H1 (cell line): ENCODE results near the gene SLC16A5. TPM values are rescaled to one million over a fixed set of nuclear protein-coding genes. Genes with fewer than 3 reads are reported as not detected.
A peak's percentile ranks its signal among the peaks of the same experiment; 100 is the strongest.

Experiments
- BRCA1 ChIP-seq: IDR thresholded peaks from 2 replicates; pipeline ENCODE4 v1.6.1; 2012; ENCODE audit warnings: low read depth, low read length, improper control_type of control experiment
- CBX5 ChIP-seq: fragments of 300-800, 300-1000 bp; sonication (generic); IDR thresholded peaks from 2 replicates; pipeline ENCODE4 v1.7.1; 2016; ENCODE audit warnings: antibody characterized with exemption, low read length, low read depth
- CBX8 ChIP-seq: fragments of 300-800, 300-1000 bp; sonication (generic); IDR thresholded peaks from 2 replicates; pipeline ENCODE4 v1.7.1; 2016; ENCODE audit warnings: low read depth, low read length, borderline replicate concordance
- EGR1 ChIP-seq: IDR thresholded peaks from 2 replicates; pipeline ENCODE4 v1.6.1; 2011; ENCODE audit warnings: low read depth, low read length, borderline replicate concordance
- EP300 ChIP-seq, 2 experiments: IDR thresholded peaks; 1 replicate in 1 of 2; 2 replicates in 1 of 2; pipeline ENCODE4 v1.6.1; 2011 to 2012; ENCODE audit warnings: low read depth in 2 of 2, low read length in 2 of 2, mild to moderate bottlenecking in 2 of 2, borderline replicate concordance in 1 of 2, inconsistent platforms in 1 of 2, moderate library complexity in 1 of 2
- FOSL1 ChIP-seq: IDR thresholded peaks from 2 replicates; pipeline ENCODE4 v1.6.1; 2011; ENCODE audit warnings: mild to moderate bottlenecking, low read depth, low read length, moderate library complexity; ENCODE audit not compliant: insufficient read depth
- GABPA ChIP-seq: IDR thresholded peaks from 2 replicates; pipeline ENCODE4 v1.6.1; 2011; ENCODE audit warnings: mild to moderate bottlenecking, low read length, moderate library complexity, borderline replicate concordance; ENCODE audit not compliant: insufficient read depth
- HDAC2 ChIP-seq, 2 experiments: fragments of 300-600 bp in 1 of 2; sonication (generic) in 1 of 2; IDR thresholded peaks; 2 replicates each; pipeline ENCODE4 v1.6.1; 2011 to 2012; ENCODE audit warnings: low read depth in 2 of 2, low read length in 2 of 2, mild to moderate bottlenecking in 2 of 2, moderate library complexity in 2 of 2, borderline replicate concordance in 1 of 2, inconsistent platforms in 1 of 2
- JUN ChIP-seq: IDR thresholded peaks from 2 replicates; pipeline ENCODE4 v1.6.1; 2011; ENCODE audit warnings: low read depth, mild to moderate bottlenecking, improper control_type of control experiment, low read length
- MAFK ChIP-seq: IDR thresholded peaks from 2 replicates; pipeline ENCODE4 v1.6.1; 2012; ENCODE audit warnings: low read depth, mild to moderate bottlenecking, improper control_type of control experiment, low read length
- NRF1 ChIP-seq: IDR thresholded peaks from 2 replicates; pipeline ENCODE4 v1.6.1; 2011; ENCODE audit warnings: mild to moderate bottlenecking, low read depth, low read length, improper control_type of control experiment
- POLR2A ChIP-seq, 2 experiments: IDR thresholded peaks; 1 replicate in 1 of 2; 2 replicates in 1 of 2; pipeline ENCODE4 v1.6.1; 2011; ENCODE audit warnings: low read depth in 2 of 2, low read length in 2 of 2, mild to moderate bottlenecking in 2 of 2; ENCODE audit errors: control extremely low read depth in 1 of 2
- POU5F1 ChIP-seq: IDR thresholded peaks from 2 replicates; pipeline ENCODE4 v1.6.1; 2011; ENCODE audit warnings: low read depth, mild to moderate bottlenecking, low read length, moderate library complexity
- RBBP5 ChIP-seq: IDR thresholded peaks from 2 replicates; pipeline ENCODE4 v1.7.1; 2012; ENCODE audit warnings: low read depth, mild to moderate bottlenecking, inconsistent platforms, low read length, moderate library complexity, borderline replicate concordance
- RFX5 ChIP-seq: IDR thresholded peaks from 2 replicates; pipeline ENCODE4 v1.6.1; 2011; ENCODE audit warnings: low read depth, low read length, improper control_type of control experiment, borderline replicate concordance
- SIX5 ChIP-seq: IDR thresholded peaks from 2 replicates; pipeline ENCODE4 v1.6.1; 2011; ENCODE audit warnings: mild to moderate bottlenecking, low read depth, low read length
- SRF ChIP-seq: IDR thresholded peaks from 2 replicates; pipeline ENCODE4 v1.6.1; 2011; ENCODE audit warnings: mild to moderate bottlenecking, low read depth, low read length, moderate library complexity
- TAF7 ChIP-seq: optimal IDR thresholded peaks from 2 replicates; pipeline ENCODE3; 2011; ENCODE audit warnings: low read depth, mild to moderate bottlenecking, inconsistent platforms, low read length, moderate library complexity, borderline replicate concordance
- TBP ChIP-seq: IDR thresholded peaks from 2 replicates; pipeline ENCODE4 v1.6.1; 2011; ENCODE audit warnings: low read depth, low read length, improper control_type of control experiment
- YY1 ChIP-seq: IDR thresholded peaks from 2 replicates; pipeline ENCODE4 v1.6.1; 2011; ENCODE audit warnings: low read depth, mild to moderate bottlenecking, low read length
- polyA plus RNA-seq, 7 experiments: library from polyadenylated mRNA; depleted of rRNA in 3 of 7; stranded (reverse) in 5 of 7; unstranded in 2 of 7; fragments of >200 nt in 5 of 7; fragments of 200-250 nt in 2 of 7; gene quantifications; 1 replicate in 5 of 7; 2 replicates in 1 of 7; 4 replicates in 1 of 7; pipeline versions ENCODE4 v1.2.1 to v1.2.3, GENCODE V29; 2011 to 2013; ENCODE audit warnings: missing spikeins in 2 of 7, mixed read lengths in 2 of 7
- total RNA-seq: library from RNA; stranded (reverse); fragmentation: NEBNext Ultra II Directional; extraction: Animal tissue kit (Norgen Biotek cat#: 25700); gene quantifications from 2 replicates; pipeline ENCODE4 v1.2.1, GENCODE V29; 2021
- TF ChIP-seq, protein P1 (sequence below): IDR thresholded peaks from 2 replicates; pipeline ENCODE4 v1.6.1; 2012; ENCODE audit warnings: low read length, inconsistent platforms

SLC16A5 gene
- total and polyA plus RNA-seq, 2 of the 8 experiments (the other 6 are each of a cell fraction or from before 2014, with no cell fraction given): 17.1 to 34.7 TPM

DNA sequence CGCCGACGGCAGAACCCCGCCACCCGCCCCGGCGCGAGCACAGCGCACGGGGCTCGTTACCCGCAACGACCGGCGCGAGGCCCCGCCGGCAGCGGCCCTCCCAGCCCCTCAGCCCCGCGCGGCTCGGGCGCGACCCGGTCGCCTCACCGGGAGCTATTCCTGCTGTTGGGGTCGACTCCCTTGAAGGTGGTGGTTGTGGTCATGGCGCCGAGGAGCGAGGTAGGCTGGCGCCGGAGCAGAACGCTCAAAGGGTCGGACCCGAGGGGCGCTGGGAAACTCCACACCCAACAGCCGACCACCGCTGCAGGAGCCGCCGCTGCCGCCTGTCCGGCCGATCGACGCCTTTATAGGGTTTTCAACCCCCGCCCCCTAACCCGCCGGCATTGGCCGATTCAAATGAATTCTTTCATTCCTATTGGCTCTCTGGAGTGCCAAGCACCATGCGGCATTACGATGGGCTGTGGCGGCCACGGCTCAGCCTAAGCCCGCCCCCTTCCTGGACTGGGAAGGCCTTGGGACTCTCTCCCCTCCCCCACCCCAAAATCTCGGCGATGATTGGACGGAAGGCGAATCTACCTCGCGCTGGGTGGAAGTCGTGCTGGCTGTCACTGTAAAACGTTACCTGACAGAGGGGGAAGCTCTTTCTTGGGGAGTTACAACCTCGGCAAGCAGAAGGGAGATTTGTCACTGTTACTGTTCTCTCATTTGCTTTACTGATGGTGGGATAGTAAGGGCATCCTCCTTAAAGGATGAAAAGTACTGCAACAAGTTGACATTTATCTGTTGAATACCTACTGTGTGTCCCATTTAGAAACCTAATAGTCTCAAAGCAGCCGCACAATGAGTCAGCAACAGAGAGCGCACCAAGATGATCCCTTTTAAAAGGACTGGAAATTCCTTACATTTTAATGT lies 66.7 kb downstream of the SLC16A5 start, which contains the start of gene JPT1 (continued):
- TF ChIP-seq, protein P1, sequence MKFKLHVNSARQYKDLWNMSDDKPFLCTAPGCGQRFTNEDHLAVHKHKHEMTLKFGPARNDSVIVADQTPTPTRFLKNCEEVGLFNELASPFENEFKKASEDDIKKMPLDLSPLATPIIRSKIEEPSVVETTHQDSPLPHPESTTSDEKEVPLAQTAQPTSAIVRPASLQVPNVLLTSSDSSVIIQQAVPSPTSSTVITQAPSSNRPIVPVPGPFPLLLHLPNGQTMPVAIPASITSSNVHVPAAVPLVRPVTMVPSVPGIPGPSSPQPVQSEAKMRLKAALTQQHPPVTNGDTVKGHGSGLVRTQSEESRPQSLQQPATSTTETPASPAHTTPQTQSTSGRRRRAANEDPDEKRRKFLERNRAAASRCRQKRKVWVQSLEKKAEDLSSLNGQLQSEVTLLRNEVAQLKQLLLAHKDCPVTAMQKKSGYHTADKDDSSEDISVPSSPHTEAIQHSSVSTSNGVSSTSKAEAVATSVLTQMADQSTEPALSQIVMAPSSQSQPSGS: no peak
- TF ChIP-seq TBP (peak; percentile 98), HDAC2 (IDR thresholded peaks at IDR 0.05; ENCODE audit: borderline replicate concordance in 1 of 2, low read depth in 2 of 2, low read length in 2 of 2) (peak in 1 of 2 experiments; percentile 82; a peak in 2 of 4 replicates), RBBP5 (no peak), JUN (no peak), SIX5 (no peak), GABPA (no peak), POU5F1 (no peak), BRCA1 (no peak), YY1 (no peak), CBX5 (no peak), CBX8 (no peak), NRF1 (no peak), RFX5 (no peak), EP300 (IDR thresholded peaks at IDR 0.05; ENCODE audit: borderline replicate concordance in 1 of 2, low read depth in 2 of 2, low read length in 2 of 2) (no peak), FOSL1 (no peak), EGR1 (peak; percentile 23; the same call in 1 of the 2 replicates), MAFK (0 out of 2 replicates have a peak, but pooled peaks have one; percentile 15), TAF7 (peak; percentile 95), SRF (no peak), POLR2A (IDR thresholded peaks at IDR 0.05; ENCODE audit: control extremely low read depth in 1 of 2, low read depth in 2 of 2, low read length in 2 of 2) (peak; percentile 100)
